GM18520 (cell line): ENCODE data around the gene KCNQ4.

Experiments
- ATAC-seq: cut with Tn5 transposase; IDR thresholded peaks from one replicate; pipeline ENCODE4 v1.9.1; 2021; ENCODE audit not compliant: unreplicated experiment

The KCNQ4 gene

GRCh38 chr1:40818264-40818961 is 34.8 kb downstream of the KCNQ4 start:
- no peak for ATAC-seq

DNA sequence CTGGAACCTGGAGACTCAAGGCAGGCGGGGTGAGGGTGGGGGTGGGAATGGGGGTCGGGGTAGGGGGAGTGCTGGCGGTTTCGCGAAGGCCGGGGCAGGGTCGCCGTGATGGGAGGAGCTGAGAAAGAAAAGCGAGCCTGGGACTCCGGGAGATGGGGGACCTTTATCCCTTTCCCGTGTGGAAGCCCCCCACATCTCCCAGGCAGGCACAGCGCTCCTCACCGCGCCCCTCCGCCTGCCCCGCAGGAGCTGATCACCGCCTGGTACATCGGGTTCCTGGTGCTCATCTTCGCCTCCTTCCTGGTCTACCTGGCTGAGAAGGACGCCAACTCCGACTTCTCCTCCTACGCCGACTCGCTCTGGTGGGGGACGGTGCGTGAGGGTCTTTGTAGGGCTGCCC is 35.5 kb downstream of the KCNQ4 start:
- no peak for ATAC-seq

DNA sequence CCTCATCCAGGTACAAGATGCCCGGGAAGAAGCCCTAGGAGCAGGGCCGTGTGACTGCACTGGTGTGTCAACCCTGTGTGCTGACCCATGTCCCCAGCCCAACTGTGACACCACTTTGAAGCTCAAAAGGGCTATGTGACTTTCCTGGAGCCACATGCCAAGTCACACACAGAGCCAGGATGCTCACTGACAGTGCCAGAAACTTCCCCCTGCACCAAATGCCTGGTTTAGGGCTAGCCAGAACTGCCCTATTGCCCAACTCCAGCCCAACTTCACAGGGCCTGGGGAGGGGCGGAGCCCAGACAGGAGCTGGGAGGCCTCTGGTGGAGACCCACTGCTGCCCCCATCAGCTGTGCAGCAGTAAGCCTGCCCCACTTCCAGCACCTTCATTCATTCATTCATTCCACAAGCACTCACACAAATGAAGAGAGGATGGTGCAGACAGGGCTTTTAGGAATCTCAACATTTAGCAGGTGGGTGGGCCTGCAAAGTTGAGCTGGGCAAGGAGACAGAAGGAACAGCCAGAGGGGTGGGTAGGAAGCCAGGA is 36.7 kb downstream of the KCNQ4 start:
- ATAC-seq, result no peak

DNA sequence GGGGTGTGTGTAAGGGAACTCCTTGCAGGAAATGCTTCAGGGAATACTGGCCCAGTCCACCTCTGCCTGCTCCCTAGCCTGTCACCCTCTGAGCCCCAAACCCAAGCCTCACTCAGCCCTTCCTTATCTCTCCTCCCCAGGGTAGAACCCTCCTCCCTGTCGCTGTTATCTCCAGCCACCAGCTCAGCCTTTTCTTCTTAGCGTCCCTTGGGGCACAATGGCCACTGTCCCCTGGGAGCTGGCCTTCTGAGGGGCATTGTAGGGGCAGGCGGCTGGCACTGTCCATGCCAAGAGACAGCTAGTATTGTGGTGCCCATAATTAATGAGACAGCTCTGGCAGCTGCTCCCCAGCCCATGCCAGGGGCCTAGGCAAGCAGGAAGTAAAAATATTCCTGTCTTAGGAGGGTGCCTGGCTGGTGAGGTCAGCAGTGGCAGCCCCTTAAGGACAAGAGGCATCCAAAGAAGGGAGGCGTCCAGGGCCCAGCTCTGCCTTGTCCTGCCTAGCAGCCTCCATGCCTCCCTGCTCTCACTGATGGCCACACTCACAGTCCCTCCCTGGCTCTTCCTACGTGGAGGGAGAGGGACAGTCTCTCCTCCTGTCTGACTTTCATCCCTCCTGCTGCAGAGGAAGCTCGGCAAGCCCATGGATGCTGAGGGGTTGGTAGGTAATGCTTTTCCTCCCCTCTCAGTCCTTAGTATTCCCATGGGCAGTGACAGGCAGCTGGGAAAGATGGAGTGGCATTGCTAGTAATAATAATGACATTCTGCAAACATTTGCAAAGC is 37.5 kb downstream of the KCNQ4 start:
- ATAC-seq, result no peak

- ATAC-seq, result no peak
These were observed 39.3 kb downstream of the KCNQ4 start for GRCh38 chr1:40822890-40823289.

DNA sequence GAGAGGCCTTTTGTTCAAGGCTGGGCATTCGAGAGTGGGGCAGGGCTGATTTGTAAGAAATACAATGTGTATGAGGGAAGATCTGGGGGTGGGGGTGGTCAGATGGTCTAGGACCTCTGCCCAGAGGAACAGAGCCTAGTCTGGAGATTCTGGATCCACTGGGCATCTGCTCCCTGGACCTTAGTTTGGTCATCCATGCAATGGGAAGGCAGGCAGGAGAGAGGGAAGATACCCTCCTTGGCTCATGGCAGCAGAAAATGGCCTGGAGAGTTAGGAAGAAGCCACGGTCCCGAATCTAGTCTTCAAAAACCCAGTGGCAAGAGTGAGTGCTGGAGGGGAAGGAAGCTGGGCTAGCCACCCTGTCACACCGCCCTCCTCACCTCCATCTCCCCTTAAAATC is 39.8 kb downstream of the KCNQ4 start:
- no peak for ATAC-seq

DNA sequence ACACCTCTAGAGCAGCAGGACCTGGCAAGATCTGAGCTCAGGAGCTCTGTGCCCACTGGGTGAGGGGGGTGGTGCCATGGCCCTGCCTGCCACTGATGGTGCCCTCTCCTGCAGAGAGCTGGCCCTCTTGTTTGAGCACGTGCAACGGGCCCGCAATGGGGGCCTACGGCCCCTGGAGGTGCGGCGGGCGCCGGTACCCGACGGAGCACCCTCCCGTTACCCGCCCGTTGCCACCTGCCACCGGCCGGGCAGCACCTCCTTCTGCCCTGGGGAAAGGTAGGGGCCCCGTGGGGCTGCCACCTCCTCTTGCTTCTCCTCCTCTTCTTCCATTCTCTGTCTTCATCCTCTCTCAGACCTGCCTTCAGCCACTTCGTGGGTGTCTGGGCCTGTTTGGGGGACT is 40.4 kb downstream of the KCNQ4 start:
- no peak for ATAC-seq

DNA sequence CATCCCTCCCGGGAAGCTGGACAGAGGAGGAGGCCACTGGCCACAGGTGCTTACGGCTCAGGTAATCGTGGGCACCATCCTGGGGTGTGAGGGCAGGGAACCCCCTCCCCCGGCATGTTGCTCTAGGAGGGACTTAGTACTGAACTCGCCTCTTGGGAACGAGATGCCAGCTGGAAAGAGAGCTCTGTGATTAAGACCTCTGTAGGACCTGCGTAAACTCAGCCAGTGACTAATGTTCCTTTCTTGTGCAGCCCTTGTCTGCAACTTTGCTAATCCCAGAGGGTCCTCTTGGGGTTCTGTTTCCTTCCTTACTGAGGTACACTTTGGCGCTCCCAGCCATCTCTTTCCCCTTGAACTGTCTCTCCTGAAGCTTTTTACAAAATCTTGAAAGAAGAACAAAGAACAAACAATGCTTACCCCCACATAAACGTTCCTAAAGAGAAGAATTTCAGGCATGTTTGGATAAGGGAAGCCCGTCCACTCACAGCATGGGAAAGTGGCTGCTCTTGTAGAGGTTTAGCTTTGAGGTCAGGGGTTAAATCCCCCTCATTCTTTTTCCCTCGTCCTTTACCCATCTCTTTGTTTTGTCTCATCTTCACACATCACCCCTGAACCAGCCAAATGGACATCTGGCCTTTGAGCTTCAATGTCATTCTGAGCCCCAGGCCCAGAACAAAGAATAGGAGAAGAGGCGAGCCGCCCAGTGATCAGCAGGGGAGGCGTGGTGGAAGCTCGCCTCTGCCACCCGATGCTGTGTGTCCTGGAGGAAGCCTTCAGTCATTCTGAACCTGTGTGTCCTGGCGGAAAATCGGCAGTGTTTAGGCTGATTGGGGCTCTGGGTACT is 41.2 kb downstream of the KCNQ4 start:
- ATAC-seq, result no peak

- ATAC-seq, result no peak
These were observed 41.8 kb downstream of the KCNQ4 start for GRCh38 chr1:40825435-40825788.

DNA sequence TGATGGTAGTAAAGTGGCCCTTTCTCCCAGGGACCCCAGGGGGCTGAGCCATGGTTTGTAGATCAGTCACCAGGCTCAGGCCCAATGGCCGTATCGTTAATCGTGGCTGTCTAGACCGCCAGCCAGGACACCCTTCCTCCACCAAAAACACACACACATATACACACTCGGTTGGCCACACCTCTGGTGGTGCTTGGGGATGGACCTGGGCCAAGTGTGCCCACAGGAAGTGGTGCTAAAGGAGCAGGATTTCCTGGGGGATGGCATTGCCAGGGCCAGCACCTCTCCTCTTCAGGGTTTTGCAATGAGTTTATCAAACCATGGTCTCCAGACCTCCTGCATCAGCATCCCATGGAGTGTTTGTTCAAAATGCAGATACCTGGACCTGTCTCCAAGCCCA is 42.4 kb downstream of the KCNQ4 start:
- no peak for ATAC-seq

GRCh38 chr1:40829631-40830245 is 46.2 kb downstream of the KCNQ4 start:
- ATAC-seq, result no peak

DNA sequence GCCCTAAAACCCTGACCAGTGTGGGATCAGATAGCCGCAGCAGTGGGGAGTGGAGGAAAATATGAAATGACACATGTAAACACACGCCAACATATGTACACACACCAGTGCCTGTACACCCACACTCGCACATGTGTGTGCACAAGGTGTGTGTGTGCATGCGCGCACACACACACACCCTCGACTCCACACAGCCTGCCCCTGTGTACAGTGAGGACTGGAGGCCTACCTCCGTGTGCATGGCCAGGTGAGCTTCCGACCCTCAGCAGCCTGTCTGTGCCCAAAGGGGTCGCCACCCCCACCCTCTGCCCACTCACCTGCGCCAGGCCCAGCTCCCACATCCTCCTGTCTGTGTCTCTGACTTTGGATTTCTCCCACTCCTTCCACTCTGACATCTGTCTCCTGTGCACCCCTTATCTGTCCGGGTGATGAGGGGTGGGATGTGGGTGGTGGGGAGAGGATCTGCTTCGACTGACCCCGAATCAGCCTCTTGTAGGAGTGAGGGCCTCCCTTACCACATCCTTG is 46.9 kb downstream of the KCNQ4 start:
- ATAC-seq, result no peak

DNA sequence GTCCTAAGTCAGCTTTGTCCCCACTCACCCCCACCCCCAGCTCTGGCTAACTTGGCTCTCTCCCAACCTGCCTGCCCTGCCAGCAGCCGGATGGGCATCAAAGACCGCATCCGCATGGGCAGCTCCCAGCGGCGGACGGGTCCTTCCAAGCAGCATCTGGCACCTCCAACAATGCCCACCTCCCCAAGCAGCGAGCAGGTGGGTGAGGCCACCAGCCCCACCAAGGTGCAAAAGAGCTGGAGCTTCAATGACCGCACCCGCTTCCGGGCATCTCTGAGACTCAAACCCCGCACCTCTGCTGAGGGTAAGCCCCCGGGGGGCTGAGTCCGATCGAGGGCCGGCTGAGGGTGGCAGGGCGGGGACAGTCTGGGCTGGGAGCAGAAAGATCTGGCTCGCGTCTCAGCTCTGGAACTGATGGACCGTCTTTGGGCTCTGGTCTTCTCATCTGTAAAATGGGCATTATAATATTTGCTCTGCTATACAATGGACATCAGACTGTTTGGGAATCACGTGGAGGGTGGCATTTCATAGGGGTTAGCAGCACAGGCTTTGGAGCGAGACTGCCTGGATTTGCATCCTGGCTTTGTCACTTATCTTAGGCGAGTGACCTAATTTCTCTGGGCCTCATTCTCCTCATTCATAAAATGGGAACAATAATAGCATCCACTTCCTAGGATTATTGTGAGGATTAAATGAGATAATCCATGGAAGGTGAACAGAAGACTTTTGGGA is 47.6 kb downstream of the KCNQ4 start:
- ATAC-seq, result no peak

DNA sequence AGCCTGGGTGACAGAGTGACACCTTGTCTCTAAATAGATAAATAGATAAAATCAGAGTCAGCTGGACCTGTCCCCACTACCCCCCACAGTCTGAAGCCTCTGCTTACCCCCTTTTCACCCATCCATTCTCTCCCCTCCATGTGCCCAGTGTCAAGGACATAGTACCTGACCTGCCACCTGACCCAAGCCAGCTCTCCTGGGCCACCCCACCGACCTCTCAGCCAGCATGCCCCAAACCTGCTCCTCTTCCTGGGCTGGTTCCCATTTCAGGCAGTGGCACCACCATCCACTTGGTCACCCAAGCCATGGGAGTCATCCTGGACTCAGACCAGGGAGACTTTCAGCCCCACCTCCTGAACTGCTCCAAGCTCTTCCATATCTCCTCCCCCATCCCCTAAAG is 50.4 kb downstream of the KCNQ4 start:
- no peak for ATAC-seq

GRCh38 chr1:40834968-40835545 is 51.5 kb downstream of the KCNQ4 start:
- no peak for ATAC-seq

- no peak for ATAC-seq
These were observed 52.7 kb downstream of the KCNQ4 start for GRCh38 chr1:40836283-40836682.

DNA sequence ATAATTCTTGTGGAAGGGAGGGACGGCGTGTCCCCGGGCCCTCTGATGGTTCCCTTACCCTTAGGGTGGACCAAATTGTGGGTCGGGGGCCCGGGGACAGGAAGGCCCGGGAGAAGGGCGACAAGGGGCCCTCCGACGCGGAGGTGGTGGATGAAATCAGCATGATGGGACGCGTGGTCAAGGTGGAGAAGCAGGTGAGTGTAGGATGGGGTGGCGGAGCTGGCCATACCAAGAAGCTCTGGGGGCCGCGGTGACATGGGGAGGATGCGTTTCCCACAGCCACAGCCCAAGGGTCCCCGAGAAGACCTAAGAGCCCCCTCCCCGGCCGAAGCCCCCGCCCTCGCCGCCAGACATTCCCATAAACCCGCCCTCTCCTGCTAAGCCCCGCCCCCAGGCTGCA is 54.0 kb downstream of the KCNQ4 start:
- ATAC-seq, result no peak

- ATAC-seq, result no peak
These were observed 54.7 kb downstream of the KCNQ4 start for GRCh38 chr1:40838045-40838979.
